Activated CD4-positive, alpha-beta T cell treated with anti-CD3 and anti-CD28 coated beads for 1 hour (primary cell): ENCODE data around the gene NLRP8.
"Not testable (repeated sequence)": the region's sequence is repeated elsewhere in the genome, so short reads cannot be mapped to it uniquely, and the experiment has no call there.

Experiments used
- DNase-seq: peaks from one replicate; pipeline ENCODE4 v3.0.0-alpha.2; 2020

NLRP8 gene

DNA sequence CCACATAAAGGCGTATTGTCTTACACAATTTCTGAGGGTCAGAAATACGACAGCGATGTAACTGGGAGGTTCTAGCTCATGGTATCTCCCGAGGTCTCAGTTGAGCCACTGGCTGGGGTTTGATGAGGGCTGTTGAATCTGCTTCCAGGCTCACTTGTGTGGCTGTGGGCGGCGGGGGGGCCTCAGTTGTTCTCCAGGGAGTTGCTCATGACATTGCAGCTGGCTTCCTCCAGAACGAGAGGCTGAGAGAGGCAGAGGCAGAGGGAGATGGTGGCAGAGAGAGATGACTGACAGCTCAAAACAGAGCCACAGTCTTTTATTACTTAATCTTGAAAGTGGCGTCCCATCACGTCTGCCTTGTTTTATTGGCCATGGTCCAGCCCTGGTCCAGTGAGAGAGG lies 32.8 kb downstream of the NLRP8 start:
- DNase-seq, result no peak

DNA sequence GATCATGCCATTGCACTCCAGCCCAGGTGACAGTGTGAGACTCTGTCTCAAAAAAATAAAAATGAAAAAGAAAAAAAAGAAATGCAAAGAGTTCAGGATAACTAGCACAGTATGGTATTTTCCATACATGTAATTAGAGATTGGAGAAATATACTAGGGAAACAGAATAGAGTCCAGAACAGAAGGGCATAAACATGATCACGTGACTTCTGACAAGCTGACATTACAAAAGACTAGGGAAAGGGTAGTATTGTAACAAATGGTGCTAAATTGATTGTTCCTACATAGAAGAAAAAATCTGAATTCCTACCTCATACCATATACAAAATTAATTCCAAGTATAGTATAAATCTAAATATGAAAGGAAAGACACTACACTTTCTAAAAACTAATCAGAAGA lies 37.6 kb downstream of the NLRP8 start:
- no peak for DNase-seq

DNA sequence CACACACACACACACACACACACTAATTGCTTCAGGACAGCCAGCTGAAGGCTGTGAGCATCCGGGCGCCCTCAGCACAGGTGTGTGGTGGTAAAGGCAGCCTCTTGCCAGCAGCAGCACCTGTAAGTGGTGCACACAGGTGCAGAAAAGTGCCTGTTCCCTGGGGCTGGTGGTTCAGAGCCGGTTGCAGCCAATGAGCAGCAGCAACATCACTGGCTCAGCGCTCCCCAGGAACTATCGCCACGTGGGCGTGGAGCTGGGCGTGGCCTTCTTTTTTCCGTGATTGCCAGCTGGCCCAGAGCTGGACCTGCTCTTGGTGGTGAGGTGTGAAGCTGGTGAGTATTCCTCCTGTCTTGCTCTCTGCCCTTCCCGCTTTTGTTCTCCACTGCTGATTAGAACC lies 38.9 kb downstream of the NLRP8 start, which contains the start of gene NLRP5:
NLRP5 (plus strand) TSS at position 289 of the 400 bp plus-strand sequence.
- DNase-seq, result no peak

DNA sequence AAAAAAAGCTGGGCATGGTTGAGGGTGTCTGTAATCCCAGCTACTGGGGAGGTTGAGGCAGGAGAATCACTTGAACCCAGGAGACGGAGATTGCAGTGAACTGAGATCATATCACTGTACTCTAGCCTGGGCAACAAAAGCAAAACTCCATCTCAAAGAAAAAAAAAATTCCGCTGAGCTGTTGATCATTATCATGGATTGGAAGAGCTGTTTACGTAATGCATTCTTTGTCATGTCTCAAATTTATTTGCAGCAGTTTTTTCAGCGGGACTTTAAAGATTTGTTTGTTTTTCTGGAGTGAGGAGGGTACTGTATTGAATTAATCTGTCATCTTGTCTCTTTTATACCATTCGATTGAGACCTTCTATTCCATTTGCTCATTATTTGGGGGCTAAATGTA lies 43.2 kb downstream of the NLRP8 start:
- DNase-seq, result no peak

DNA sequence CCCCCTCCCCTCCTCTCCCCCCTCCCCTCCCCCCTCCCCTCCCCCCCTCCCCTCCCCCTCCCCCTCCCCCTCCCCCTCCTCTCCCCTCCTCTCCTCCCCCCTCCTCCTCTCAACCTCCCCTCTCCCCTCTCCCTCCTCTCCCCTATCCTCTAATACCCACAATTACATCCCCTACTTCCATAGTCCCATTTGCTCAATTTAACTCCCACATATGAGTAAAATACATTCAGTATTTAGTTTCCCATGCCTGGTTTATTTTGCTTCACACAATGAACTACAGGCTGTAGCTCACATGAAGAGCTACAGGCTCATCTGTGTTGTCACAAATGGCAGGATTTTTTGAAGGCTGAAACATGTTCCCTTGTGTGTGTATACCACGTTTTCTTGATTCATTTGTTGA lies 45.9 kb downstream of the NLRP8 start:
- no peak for DNase-seq

DNA sequence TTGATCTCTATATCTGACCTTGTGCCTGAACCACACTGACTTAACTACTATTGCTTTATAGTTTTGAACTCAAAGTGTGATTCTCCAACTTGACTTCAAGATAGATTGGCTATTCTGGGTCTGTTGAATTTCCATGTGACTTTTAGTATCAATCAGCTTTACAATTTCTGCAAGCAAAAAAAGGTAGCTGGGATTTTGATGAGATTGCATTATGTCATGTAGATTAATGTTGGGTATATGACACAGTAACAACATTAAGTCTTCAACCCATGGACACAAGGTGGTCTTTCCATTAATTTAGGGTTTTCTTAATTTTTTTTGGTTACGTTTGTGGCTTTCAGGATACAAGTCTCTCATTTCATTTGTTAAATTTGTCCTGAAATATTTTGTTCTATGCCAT lies 67.1 kb downstream of the NLRP8 start:
- DNase-seq, result no peak

DNA sequence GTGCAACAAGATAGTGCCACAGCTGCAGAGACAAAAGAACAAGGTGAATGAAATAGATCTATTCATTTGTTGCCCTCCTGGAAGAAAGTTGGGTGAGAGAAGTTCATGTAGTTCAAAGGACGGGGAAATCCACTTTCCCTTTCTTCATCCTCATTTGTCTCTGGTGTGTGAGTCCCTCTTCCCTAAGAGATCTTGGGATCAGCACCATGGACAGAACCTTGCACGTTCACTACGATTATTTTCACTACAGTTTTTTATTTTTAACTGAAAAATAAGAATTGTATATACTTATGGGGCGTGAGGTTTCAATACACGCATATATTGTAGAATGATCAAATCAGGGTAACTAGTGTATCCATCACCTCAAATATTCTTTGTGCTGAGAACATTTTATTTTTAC lies 68.1 kb downstream of the NLRP8 start:
- DNase-seq, result no peak

DNA sequence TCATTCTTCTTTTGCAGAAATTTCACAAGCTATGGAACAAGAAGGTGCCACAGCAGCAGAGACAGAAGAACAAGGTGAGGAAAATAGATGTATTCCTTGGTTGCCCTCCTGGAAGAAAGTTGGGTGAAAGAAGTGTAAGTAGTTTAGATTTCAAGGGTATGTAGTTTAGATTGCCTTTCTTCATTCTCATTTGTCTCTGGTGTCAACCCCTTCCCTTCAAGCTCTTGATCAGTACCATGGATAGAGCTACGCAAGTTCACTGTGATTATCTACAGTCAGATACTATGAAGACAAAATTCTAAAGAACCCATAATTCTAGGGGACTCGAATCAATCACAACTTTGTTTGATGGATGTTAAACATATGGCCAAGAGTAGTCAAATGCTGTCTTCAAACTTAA lies 71.7 kb downstream of the NLRP8 start:
- not testable (repeated sequence) for DNase-seq

DNA sequence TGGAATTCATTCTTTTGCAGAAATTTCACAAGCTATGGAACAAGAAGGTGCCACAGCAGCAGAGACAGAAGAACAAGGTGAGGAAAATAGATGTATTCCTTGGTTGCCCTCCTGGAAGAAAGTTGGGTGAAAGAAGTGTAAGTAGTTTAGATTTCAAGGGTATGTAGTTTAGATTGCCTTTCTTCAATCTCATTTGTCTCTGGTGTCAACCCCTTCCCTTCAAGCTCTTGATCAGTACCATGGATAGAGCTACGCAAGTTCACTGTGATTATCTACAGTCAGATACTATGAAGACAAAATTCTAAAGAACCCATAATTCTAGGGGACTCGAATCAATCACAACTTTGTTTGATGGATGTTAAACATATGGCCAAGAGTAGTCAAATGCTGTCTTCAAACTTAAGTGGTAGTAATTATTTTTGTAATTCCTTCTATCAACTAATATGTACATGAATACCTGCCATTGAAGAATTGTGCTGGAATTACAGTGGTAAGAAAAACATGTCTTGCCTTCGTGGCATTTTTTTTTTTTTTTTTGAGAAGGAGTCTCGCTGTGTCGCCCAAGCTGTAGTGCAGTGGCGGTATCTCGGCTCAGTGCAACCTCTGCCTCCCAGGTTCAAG lies 72.8 kb downstream of the NLRP8 start:
- DNase-seq, result not testable (repeated sequence)

DNA sequence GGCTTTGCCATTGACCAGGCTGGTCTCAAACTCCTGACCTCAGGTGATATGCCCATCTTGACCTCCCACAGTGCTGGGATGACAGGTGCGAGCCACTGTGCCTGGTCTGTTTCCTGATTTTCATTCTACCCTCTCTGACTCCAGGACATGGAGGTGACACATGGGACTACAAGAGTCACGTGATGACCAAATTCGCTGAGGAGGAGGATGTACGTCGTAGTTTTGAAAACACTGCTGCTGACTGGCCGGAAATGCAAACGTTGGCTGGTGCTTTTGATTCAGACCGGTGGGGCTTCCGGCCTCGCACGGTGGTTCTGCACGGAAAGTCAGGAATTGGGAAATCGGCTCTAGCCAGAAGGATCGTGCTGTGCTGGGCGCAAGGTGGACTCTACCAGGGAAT lies 79.1 kb downstream of the NLRP8 start:
- DNase-seq, result no peak
